Mammary microvascular endothelial cell (primary cell): ENCODE data around the gene TNFSF13B. TPM values are rescaled to one million over a fixed set of nuclear protein-coding genes. Genes with fewer than 3 reads are reported as not detected.

ENCODE experiments used
- total RNA-seq: library from RNA; depleted of rRNA; stranded (reverse); fragments of >200 nt; gene quantifications from 2 replicates; pipeline ENCODE4 v1.2.3, GENCODE V29; 2015

TNFSF13B gene
- total RNA-seq = 0.07 TPM in 1 of 2 replicates, not detected in the other

GRCh38 chr13:108269601-108270328 lies at the start of gene TNFSF13B:
Gene TNFSF13B (plus strand): TSS chr13:108269718. CDS start chr13:108269896, 178 bp downstream.

Other genes starting within 250 kb of the TNFSF13B start
- 9.1 and 10.8 TPM in 2 replicates for gene LIG4, start 54.2 kb upstream of the TNFSF13B start, total RNA-seq
- 6.5 and 7.7 TPM in 2 replicates for gene ABHD13, start 51.3 kb upstream of the TNFSF13B start, total RNA-seq